ENCODE results near the gene NGLY1.

Gene NGLY1

GRCh38 chr3:25707268-25707926, 75.8 kb downstream of the NGLY1 start:
- no peak for DNase-seq

GRCh38 chr3:25706213-25706612, 77.0 kb downstream of the NGLY1 start:
- DNase-seq: no peak

DNA sequence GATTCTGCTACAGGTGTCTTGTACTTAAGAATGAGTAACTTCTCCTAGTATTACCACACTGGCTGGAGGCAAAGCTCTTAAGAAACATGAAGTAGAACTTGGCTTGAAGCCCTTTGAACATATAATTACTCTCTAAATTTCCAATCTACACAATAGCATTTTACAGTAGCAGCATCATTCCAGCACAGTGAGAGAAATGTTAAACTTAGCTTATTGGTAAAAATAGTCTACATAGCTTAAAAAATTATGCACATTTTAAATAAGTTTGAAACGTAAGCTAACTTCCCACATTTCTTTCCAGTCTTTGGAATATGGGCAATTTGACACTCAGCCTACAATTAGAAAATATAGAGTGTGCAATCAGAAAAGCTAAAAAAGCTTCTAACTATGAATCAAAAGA, 85.7 kb downstream of the NGLY1 start:
- no peak for DNase-seq

- DNase-seq: no peak
Observed at GRCh38 chr3:25695731-25696420, 87.4 kb downstream of the NGLY1 start.

- DNase-seq: no peak
Observed at GRCh38 chr3:25693238-25693637, 90.0 kb downstream of the NGLY1 start.

GRCh38 chr3:25692341-25692740, 90.9 kb downstream of the NGLY1 start:
- DNase-seq: no peak

GRCh38 chr3:25690768-25691533, 92.3 kb downstream of the NGLY1 start:
- DNase-seq: no peak

DNA sequence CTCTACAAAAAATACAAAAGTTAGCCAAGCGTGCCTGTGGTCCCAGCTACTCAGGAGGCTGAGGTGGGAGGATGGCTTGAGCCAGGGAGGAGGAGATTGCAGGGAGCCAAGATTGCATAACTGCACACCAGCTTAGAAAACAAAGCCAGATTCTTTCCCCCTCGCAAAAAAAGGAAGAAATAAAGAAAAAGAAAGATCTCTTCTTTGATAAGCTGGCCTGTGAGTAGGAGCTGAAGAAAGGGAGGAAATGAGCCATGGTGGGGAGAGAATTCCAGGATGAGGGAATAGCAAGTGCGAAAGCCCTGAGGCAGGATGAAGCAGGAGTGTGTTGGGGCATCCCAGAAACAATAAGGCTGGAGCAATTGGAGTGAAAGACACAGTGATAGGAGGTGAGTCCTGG, 94.0 kb downstream of the NGLY1 start:
- no peak for DNase-seq

DNA sequence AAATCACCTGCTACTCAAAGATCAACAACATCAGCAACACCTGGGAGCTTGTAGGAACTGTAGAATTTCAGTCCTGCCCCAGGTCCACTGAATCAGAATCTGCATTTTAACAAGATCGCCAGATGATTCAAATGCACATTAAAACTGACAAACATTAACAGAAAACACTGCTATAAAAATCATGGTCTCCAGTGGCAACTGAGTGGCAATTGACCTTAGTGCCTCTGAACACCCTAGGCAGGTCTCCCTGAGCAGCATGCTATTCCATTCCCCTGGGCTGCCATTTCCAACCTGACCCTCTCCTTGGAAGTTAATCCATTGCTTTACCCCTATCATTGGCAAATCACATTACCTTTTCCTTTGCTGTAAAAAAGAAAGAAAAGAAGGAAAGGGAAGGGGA, 95.5 kb downstream of the NGLY1 start:
- no peak for DNase-seq

DNA sequence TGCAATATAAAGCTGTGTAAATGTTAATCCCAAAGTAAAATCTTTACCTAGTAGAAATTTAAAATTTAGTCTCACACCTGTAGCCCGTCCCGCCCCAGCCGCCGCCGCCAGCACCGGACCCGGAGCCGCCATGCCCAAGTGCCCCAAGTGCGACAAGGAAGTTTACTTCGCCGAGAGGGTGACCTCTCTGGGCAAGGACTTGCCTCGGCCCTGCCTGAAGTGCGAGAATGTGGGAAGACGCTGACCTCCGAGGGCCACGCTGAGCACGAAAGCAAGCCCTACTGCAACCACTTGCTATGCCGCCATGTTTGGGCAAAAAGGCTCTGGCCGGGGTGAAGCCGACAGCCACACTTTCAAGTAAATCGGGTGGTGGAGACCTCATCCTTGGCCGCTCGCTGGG, 96.5 kb downstream of the NGLY1 start:
- DNase-seq: no peak

GRCh38 chr3:25683882-25684281, 99.4 kb downstream of the NGLY1 start:
- no peak for DNase-seq

- DNase-seq: no peak
Observed at GRCh38 chr3:25683410-25683809, 99.8 kb downstream of the NGLY1 start.

DNA sequence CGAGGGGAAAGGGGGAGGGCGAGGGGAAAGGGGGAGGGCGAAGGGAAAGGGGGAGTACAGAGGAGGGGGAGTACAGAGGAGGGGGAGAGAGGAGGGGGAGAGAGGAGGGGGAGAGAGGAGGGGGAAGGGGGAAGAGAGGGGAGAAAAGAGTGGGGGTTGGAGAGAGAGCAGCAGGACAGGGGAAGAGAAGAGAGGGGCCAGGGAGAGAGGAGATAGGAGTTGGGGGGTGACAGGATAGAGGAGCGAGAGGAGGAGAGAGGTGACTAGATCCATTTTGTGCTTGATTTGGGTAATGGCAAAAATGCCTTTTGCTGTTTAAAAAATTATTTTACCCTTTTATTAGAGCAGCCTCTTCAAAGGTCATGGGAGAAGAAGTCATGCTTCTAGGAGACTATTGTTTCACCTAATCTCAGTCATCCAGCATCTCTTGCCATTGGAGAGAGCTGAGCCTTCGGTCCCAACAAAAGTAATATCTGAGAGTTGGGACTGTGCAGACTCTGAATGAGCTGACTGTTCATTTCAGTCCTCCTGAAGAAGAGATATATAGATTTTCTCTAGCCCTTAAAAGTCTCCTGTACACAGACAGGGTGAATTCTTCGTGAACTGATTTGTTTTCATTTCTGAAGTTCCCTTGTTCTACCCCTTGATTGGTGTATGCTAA, 103.5 kb downstream of the NGLY1 start:
- no peak for DNase-seq

- DNase-seq: no peak
Observed at GRCh38 chr3:25679166-25679565, 104.1 kb downstream of the NGLY1 start.

DNA sequence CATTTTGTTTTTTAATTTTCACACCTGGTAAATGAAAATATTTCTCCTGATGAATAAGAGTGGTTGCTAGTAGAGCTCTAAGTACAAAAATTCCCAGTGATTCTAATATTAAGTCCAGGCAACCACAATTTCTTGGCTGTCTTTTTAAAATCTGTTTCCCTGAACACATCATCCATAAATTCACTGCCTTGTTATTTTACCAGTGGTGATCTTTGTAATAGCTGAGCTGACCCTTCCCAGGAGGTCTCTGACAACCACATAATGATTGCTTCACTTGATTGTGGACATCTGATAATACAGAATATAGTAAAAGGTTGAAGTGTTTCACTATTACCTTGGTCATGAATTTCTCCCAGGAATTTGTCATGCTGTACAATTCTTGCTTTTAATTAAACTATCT, 104.7 kb downstream of the NGLY1 start:
- no peak for DNase-seq

DNA sequence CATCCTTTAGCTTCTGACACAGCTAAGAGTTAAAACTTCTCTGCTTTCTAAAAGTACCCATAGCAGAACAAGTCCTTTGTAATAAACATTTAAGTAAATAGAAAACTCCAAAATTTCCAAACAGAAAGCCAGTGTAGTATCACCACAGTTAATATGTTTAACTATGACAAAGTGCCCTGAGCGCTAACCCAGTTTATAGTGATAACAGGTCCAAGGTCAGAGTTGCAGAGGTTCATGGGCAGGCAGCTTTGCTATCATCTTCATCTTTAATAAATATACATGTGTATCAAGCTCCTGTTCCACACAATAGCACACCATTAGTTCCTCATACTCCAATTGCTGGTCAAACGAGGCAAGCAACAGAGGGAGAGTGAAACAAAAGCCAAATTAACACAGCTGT, 106.1 kb downstream of the NGLY1 start:
- no peak for DNase-seq

- DNase-seq: no peak
Observed at GRCh38 chr3:25674670-25675069, 108.6 kb downstream of the NGLY1 start.

DNA sequence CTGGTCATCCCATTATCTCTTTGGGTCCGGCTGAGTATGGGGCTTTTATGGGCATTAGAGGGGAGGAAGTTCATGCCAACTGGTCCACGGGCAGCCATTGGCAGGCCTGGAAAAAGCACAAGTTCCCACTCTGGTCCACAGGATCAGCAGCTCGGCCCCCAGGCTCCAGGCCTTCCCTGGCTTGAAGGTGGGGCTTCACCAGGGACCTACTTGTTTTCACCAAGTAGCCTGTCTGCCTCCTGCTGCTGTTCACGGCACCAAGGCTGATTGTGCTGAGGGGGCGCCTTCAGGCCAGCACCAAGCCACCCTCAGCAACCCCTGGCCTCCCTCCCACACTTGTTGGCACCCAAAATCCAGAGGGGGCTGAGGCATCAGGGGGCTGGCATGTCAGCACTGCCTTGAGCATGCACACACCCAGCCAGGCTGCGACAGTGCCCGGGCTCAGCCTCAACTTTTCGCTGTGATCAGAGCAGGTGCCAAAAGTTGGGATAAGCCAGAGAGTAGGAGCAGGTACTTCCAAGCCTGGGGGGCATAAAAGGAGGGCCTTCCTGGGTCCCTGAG, 109.4 kb downstream of the NGLY1 start:
- DNase-seq: no peak
